EL (cell line): ENCODE measurements around the gene MMP15.

ENCODE experiments used
- DNase-seq: peaks from one replicate; pipeline ENCODE4 v3.0.0-alpha.2; 2016

Gene MMP15

GRCh38 chr16:58037365-58038057 lies 12.0 kb downstream of the MMP15 start:
- no peak for DNase-seq

GRCh38 chr16:58038219-58038641 lies 12.7 kb downstream of the MMP15 start:
- DNase-seq = no peak

- DNase-seq = no peak
Measured at GRCh38 chr16:58039829-58040495, 14.4 kb downstream of the MMP15 start.

GRCh38 chr16:58040496-58040846 lies 14.9 kb downstream of the MMP15 start:
- DNase-seq = no peak

GRCh38 chr16:58040945-58041627 lies 15.5 kb downstream of the MMP15 start:
- DNase-seq = no peak

- no peak for DNase-seq
Measured at GRCh38 chr16:58041628-58041955, 16.0 kb downstream of the MMP15 start.

- DNase-seq = no peak
Measured at GRCh38 chr16:58042001-58042885, 16.7 kb downstream of the MMP15 start.

- no peak for DNase-seq
Measured at GRCh38 chr16:58042886-58043515, 17.4 kb downstream of the MMP15 start.

GRCh38 chr16:58043571-58044155 lies 18.1 kb downstream of the MMP15 start:
- DNase-seq = no peak

GRCh38 chr16:58044266-58045019 lies 18.9 kb downstream of the MMP15 start:
- no peak for DNase-seq

GRCh38 chr16:58045096-58045495 lies 19.5 kb downstream of the MMP15 start:
- no peak for DNase-seq

- no peak for DNase-seq
Measured at GRCh38 chr16:58046054-58046881, 20.7 kb downstream of the MMP15 start.

GRCh38 chr16:58046936-58047335 lies 21.4 kb downstream of the MMP15 start:
- DNase-seq = no peak

GRCh38 chr16:58047557-58048348 lies 22.2 kb downstream of the MMP15 start:
- DNase-seq = no peak

- no peak for DNase-seq
Measured at GRCh38 chr16:58048494-58049231, 23.1 kb downstream of the MMP15 start.

- DNase-seq = no peak
Measured at GRCh38 chr16:58049232-58050185, 24.0 kb downstream of the MMP15 start.

GRCh38 chr16:58051296-58051695 lies 25.7 kb downstream of the MMP15 start:
- no peak for DNase-seq
